Hepatocyte (in vitro differentiated cells): ENCODE results near the gene ZMAT3. TPM values are rescaled to one million over a fixed set of nuclear protein-coding genes. Genes with fewer than 3 reads are reported as not detected.

Experiments
- DNase-seq: peaks from one replicate; pipeline ENCODE4 v3.0.0-alpha.2; 2016; ENCODE audit warnings: low spot score
- H2AFZ ChIP-seq: fragments of 200-600 bp; sonication (generic); 2 replicates; pipeline ENCODE4 v1.6.0; 2016; ENCODE audit warnings: antibody characterized with exemption, mild to moderate bottlenecking
- H3K27ac ChIP-seq: fragments of 200-600 bp; sonication (generic); 2 replicates; pipeline ENCODE4 v1.5.1; 2016; ENCODE audit warnings: mild to moderate bottlenecking
- H3K27me3 ChIP-seq: fragments of 200-600 bp; sonication (generic); 2 replicates; pipeline ENCODE4 v1.6.1; 2016
- H3K36me3 ChIP-seq: fragments of 200-600 bp; sonication (generic); replicated peaks from 2 replicates; pipeline ENCODE4 v1.5.1; 2016; ENCODE audit warnings: low read depth; ENCODE audit not compliant: insufficient read depth
- H3K4me1 ChIP-seq: fragments of 200-600 bp; sonication (generic); 2 replicates; pipeline ENCODE4 v1.5.1; 2016; ENCODE audit warnings: mild to moderate bottlenecking, moderate library complexity; ENCODE audit not compliant: insufficient read depth
- H3K4me2 ChIP-seq: fragments of 200-600 bp; sonication (generic); 2 replicates; pipeline ENCODE4 v1.6.0; 2016
- H3K4me3 ChIP-seq: fragments of 200-600 bp; sonication (generic); 2 replicates; pipeline ENCODE4 v1.5.1; 2016; ENCODE audit warnings: mild to moderate bottlenecking
- H3K79me2 ChIP-seq: fragments of 200-600 bp; sonication (generic); 2 replicates; pipeline ENCODE4 v1.6.0; 2017; ENCODE audit warnings: mild to moderate bottlenecking
- H3K9me2 ChIP-seq: fragments of 200-600 bp; sonication (generic); replicated peaks from 2 replicates; pipeline ENCODE4 v1.6.0; 2017; ENCODE audit warnings: mild to moderate bottlenecking; ENCODE audit not compliant: insufficient read depth
- H3K9me3 ChIP-seq: fragments of 200-600 bp; sonication (generic); 2 replicates; pipeline ENCODE4 v1.5.1; 2016; ENCODE audit warnings: low read depth, mild to moderate bottlenecking
- H4K20me1 ChIP-seq: fragments of 200-600 bp; sonication (generic); 2 replicates; pipeline ENCODE4 v1.6.0; 2016; ENCODE audit warnings: mild to moderate bottlenecking; ENCODE audit not compliant: insufficient read depth, poor library complexity, severe bottlenecking
- EZH2 ChIP-seq: fragments of 200-600 bp; sonication (generic); IDR thresholded peaks from 2 replicates; pipeline ENCODE4 v1.6.1; 2016; ENCODE audit warnings: antibody characterized with exemption, mild to moderate bottlenecking, borderline replicate concordance
- EZH2phosphoT487 ChIP-seq: fragments of 200-600 bp; sonication (generic); IDR thresholded peaks from one replicate; pipeline ENCODE4 v1.6.1; 2018; ENCODE audit warnings: antibody characterized with exemption, mild to moderate bottlenecking, low read depth, moderate library complexity; ENCODE audit not compliant: unreplicated experiment, severe bottlenecking
- WGBS: methylation state at CpG from one replicate; pipeline ENCODE4 v1.1.6; 2016; ENCODE audit warnings: low lambda C conversion rate; ENCODE audit errors: missing lambda C conversion rate; 5-methylcytosine and 5-hydroxymethylcytosine counted together
- polyA plus RNA-seq: library from polyadenylated mRNA; unstranded; fragments of >200 nt; fragmentation: Nextera tagmentation; extraction: Ambion mirVana; gene quantifications from 2 replicates; pipeline ENCODE4 v1.2.1, GENCODE V29; 2016
- total RNA-seq: library from RNA; depleted of rRNA; stranded (reverse); fragments of >200 nt; gene quantifications from 2 replicates; pipeline ENCODE4 v1.2.3, GENCODE V29; 2014
- TF ChIP-seq, protein P1 (sequence below): fragments of 200-600 bp; sonication (generic); IDR thresholded peaks from 2 replicates; pipeline ENCODE4 v1.5.1; 2016; ENCODE audit warnings: antibody characterized with exemption, mild to moderate bottlenecking; ENCODE audit not compliant: poor library complexity

ZMAT3 gene
- total and polyA plus RNA-seq, 2 experiments from 2014 or later, result 17.9 to 24.0 TPM

DNA sequence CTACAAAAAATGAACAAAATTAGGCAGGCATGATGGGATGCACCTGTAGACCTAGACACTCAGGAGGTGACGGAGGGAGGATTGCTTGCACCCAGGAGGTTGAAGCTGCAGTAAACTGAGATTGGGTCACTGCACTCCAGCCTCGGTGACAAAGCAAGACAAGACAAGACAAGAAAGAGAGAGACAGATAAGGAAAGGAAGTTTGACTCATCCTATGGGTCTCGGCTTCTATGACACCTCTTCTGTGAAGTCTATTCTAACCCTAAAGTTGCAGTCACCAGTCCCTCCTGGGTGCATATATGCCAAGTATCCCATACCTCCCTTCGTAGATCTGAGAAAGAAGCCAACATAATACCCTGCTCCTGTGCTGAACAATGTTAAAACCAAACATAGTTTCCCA, 7.9 kb upstream of the ZMAT3 start:
- Histone ChIP-seq H3K79me2 (no peaks in the 10 kb centered on the region), H3K9me3 (no peaks in the 10 kb centered on the region), H2AFZ (no peak overlapping the region), H3K9me2 (no peaks in the 10 kb centered on the region), H4K20me1 (no peaks in the 10 kb centered on the region), H3K27me3 (no peaks in the 10 kb centered on the region), H3K4me3 (no peak overlapping the region), H3K36me3 (no peaks in the 10 kb centered on the region), H3K4me2 (no peak overlapping the region), H3K27ac (no peak overlapping the region), H3K4me1 (no peaks in the 10 kb centered on the region)
- no peak for DNase-seq
- TF ChIP-seq, protein P1, sequence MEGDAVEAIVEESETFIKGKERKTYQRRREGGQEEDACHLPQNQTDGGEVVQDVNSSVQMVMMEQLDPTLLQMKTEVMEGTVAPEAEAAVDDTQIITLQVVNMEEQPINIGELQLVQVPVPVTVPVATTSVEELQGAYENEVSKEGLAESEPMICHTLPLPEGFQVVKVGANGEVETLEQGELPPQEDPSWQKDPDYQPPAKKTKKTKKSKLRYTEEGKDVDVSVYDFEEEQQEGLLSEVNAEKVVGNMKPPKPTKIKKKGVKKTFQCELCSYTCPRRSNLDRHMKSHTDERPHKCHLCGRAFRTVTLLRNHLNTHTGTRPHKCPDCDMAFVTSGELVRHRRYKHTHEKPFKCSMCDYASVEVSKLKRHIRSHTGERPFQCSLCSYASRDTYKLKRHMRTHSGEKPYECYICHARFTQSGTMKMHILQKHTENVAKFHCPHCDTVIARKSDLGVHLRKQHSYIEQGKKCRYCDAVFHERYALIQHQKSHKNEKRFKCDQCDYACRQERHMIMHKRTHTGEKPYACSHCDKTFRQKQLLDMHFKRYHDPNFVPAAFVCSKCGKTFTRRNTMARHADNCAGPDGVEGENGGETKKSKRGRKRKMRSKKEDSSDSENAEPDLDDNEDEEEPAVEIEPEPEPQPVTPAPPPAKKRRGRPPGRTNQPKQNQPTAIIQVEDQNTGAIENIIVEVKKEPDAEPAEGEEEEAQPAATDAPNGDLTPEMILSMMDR, result no peak
- TF ChIP-seq EZH2 (no peak), EZH2phosphoT487 (no peak)
- 89% methylated on average over 4 of the region's 4 CpGs for WGBS

DNA sequence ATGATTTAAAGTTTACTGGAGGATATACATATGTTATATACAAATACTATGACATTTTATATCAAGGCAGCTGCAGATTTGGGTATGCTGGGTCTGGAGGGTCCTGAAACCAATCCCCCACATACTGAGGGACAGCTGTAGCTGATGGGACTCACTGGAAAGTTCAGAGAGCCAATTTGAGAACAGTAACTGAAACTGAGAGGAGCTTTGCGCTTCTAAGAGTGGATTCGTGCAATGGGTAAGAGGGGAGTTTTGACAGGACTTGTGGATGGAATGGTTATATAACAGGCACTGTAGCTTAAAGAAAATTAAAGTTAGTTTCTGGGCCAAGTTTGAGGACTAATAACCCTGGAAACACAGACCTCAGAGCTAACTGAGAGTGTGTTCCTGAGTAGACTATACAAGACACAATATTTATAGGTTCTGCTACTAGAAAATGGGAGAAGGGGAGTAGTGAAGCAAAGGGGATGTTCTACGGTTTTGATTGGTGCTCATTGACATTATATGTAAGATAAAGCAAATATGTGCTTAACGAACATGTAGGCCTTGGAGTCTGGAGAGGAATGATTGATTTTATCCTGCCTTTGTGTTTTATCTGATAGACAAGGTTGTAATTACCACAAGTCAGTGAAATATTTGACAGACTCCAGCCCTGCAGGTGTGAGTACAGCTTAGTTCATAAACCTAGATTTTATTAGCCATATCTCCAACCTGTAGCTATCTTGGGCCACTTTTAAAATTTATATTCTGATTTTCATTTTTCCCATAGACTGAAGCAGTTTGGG, 4.8 kb upstream of the ZMAT3 start:
- H3K9me2 ChIP-seq, result no peaks in the 10 kb centered on the region
- H3K4me3 ChIP-seq, result no peak overlapping the region
- 60% methylated on average over 4 of the region's 4 CpGs for WGBS
- no peak overlapping the region for H3K4me2 ChIP-seq
- no peak overlapping the region for H3K27ac ChIP-seq
- H4K20me1 ChIP-seq, result no peaks in the 10 kb centered on the region
- no peaks in the 10 kb centered on the region for H3K4me1 ChIP-seq
- TF ChIP-seq EZH2phosphoT487, result no peak
- H3K9me3 ChIP-seq, result no peaks in the 10 kb centered on the region
- H2AFZ ChIP-seq, result no peak overlapping the region
- DNase-seq, result no peak
- no peaks in the 10 kb centered on the region for H3K27me3 ChIP-seq
- H3K79me2 ChIP-seq, result no peaks in the 10 kb centered on the region
- H3K36me3 ChIP-seq, result no peaks in the 10 kb centered on the region

DNA sequence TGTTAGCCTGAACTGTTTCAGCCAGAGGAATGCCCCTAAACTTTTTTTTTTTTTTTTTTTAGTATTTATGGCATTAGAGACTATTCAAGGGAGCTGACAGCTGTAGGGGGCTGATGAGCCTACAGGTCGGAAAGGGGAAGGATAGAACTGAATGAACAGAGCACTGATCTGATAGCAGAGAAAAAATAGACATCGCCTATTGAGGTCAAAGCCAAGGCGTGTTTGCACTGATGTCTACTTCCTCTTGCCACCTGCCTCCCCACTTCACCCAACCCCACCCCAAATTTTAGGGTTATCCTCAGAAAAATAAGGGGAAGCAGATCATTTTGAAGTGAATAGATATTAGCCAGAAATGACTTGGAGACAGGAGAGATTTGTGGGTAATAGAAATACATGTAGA, 3.0 kb upstream of the ZMAT3 start:
- TF ChIP-seq, protein P1, result no peak
- TF ChIP-seq EZH2phosphoT487 (no peak), EZH2 (no peak)

DNA sequence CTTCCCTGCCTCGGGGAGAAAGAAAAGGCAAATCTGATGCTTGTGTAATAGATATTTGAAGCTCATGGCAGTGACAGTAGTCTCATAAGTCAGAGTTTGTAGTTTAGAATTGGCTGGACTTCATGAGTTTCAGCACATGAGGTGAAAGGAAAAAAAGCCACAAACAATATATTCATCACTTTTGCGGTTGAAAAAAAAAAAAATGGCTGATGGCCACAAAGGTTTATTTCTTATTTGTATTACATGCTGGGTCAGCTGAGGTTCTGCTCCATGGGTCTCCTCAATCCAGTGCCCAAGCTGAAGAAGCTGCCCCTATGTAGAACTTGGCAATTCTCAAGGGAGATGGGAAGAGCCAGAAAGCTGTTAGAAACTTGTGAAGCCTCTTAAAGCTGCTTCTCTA, 2.2 kb upstream of the ZMAT3 start:
- H3K79me2 ChIP-seq, result peaks cover 21% of the 10 kb centered on the region
- H3K27ac ChIP-seq, result no peak overlapping the region
- H3K36me3 ChIP-seq, result no peaks in the 10 kb centered on the region
- H3K4me3 ChIP-seq, result no peak overlapping the region
- no peak overlapping the region for H3K4me2 ChIP-seq
- WGBS, result 79% methylated on average over 2 of the region's 2 CpGs
- no peaks in the 10 kb centered on the region for H3K27me3 ChIP-seq
- H2AFZ ChIP-seq, result no peak overlapping the region
- H3K9me2 ChIP-seq, result no peaks in the 10 kb centered on the region
- no peak for DNase-seq
- H3K4me1 ChIP-seq, result peaks cover 7% of the 10 kb centered on the region
- no peaks in the 10 kb centered on the region for H3K9me3 ChIP-seq
- TF ChIP-seq EZH2, result no peak
- TF ChIP-seq, protein P1, result no peak
- TF ChIP-seq EZH2phosphoT487, result no peak
- no peaks in the 10 kb centered on the region for H4K20me1 ChIP-seq

More for the DNA sequence above, 3.0 kb upstream of the ZMAT3 start:
- no peaks in the 10 kb centered on the region for H3K36me3 ChIP-seq
- DNase-seq, result no peak
- H3K79me2 ChIP-seq, result peaks cover 13% of the 10 kb centered on the region
- WGBS, result 90% methylated on average over 3 of the region's 3 CpGs
- no peaks in the 10 kb centered on the region for H4K20me1 ChIP-seq
- H3K9me2 ChIP-seq, result no peaks in the 10 kb centered on the region
- H2AFZ ChIP-seq, result no peak overlapping the region
- peaks cover 7% of the 10 kb centered on the region for H3K4me1 ChIP-seq
- H3K4me2 ChIP-seq, result no peak overlapping the region
- no peak overlapping the region for H3K4me3 ChIP-seq
- H3K27me3 ChIP-seq, result no peaks in the 10 kb centered on the region
- no peak overlapping the region for H3K27ac ChIP-seq
- no peaks in the 10 kb centered on the region for H3K9me3 ChIP-seq
